Inferior parietal cortex (tissue), 1 donor: Measurements from ENCODE around the gene ADCY7.

Source experiments
- DNase-seq: peaks from one replicate; pipeline ENCODE4 v3.0.0-alpha.2; 2016; ENCODE audit errors: extremely low spot score

ADCY7 gene

GRCh38 chr16:50267651-50268050, 1.3 kb downstream of the ADCY7 start:
- no peak for DNase-seq

- no peak for DNase-seq
These were observed 2.0 kb downstream of the ADCY7 start for GRCh38 chr16:50268352-50268751.

GRCh38 chr16:50269061-50269705, 2.8 kb downstream of the ADCY7 start:
- DNase-seq = no peak

GRCh38 chr16:50269769-50270509, 3.6 kb downstream of the ADCY7 start:
- no peak for DNase-seq

GRCh38 chr16:50270510-50271147, 4.3 kb downstream of the ADCY7 start:
- no peak for DNase-seq

GRCh38 chr16:50271148-50272041, 5.0 kb downstream of the ADCY7 start:
- DNase-seq = no peak

GRCh38 chr16:50272111-50272571, 5.8 kb downstream of the ADCY7 start:
- DNase-seq = no peak

GRCh38 chr16:50272687-50273381, 6.5 kb downstream of the ADCY7 start:
- DNase-seq = no peak

- no peak for DNase-seq
These were observed 7.0 kb downstream of the ADCY7 start for GRCh38 chr16:50273382-50273690.

GRCh38 chr16:50273888-50274325, 7.6 kb downstream of the ADCY7 start:
- no peak for DNase-seq

GRCh38 chr16:50274326-50275097, 8.2 kb downstream of the ADCY7 start:
- DNase-seq = no peak

GRCh38 chr16:50275098-50275415, 8.7 kb downstream of the ADCY7 start:
- no peak for DNase-seq

GRCh38 chr16:50275428-50276325, 9.3 kb downstream of the ADCY7 start:
- no peak for DNase-seq

GRCh38 chr16:50276326-50276640, 9.9 kb downstream of the ADCY7 start:
- DNase-seq = no peak

GRCh38 chr16:50276801-50277555, 10.6 kb downstream of the ADCY7 start:
- DNase-seq = no peak

- no peak for DNase-seq
These were observed 11.9 kb downstream of the ADCY7 start for GRCh38 chr16:50278251-50278650.

GRCh38 chr16:50279504-50279865, 13.1 kb downstream of the ADCY7 start:
- no peak for DNase-seq

GRCh38 chr16:50280932-50281331, 14.6 kb downstream of the ADCY7 start:
- no peak for DNase-seq

- no peak for DNase-seq
These were observed 15.1 kb downstream of the ADCY7 start for GRCh38 chr16:50281391-50282009.
